Stimulated activated CD8-positive, alpha-beta memory T cell treated with anti-CD3 and anti-CD28 coated beads, Interleukin-4, amount 100 ng/mL, for 1 hour (primary cell): ENCODE measurements around the gene ZNF225.
"Not testable (repeated sequence)": the region's sequence is repeated elsewhere in the genome, so short reads cannot be mapped to it uniquely, and the experiment has no call there.

Source experiments
- DNase-seq, 2 donors: peaks; one replicate each; pipeline ENCODE4 v3.0.0-alpha.2; 2020; ENCODE audit warnings: low read depth in 2 of 2, low spot score in 1 of 2

ZNF225 gene

DNA sequence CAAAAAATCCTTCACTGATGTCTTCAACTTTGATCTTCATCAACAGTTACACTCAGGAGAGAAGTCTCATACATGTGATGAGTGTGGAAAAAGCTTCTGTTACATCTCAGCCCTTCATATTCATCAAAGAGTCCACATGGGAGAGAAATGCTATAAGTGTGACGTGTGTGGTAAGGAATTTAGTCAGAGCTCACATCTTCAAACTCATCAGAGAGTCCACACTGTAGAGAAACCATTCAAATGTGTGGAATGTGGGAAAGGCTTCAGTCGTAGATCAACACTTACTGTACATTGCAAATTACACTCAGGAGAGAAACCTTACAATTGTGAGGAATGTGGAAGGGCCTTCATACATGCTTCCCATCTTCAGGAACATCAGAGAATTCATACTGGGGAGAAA is 43.3 kb downstream of the ZNF225 start:
- no peak for DNase-seq

DNA sequence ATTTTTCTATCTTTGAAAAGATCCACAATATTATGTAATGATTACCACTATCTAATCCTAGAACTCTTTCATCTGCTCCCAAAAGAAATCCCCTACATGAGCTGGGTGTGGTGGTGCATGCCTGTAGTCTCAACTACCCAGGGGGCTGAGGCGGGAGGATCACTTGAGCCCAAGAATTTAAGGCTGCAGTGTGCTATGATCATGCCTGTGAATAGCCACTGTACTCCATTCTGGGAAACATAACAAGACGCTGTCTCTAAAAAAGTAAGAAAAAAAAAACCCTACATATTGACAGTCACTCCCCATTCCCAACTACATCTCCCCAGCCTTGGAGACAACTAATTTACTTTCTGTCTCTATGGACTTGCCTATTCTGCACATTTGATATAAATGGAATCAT is 50.6 kb downstream of the ZNF225 start:
- DNase-seq, result no peak

DNA sequence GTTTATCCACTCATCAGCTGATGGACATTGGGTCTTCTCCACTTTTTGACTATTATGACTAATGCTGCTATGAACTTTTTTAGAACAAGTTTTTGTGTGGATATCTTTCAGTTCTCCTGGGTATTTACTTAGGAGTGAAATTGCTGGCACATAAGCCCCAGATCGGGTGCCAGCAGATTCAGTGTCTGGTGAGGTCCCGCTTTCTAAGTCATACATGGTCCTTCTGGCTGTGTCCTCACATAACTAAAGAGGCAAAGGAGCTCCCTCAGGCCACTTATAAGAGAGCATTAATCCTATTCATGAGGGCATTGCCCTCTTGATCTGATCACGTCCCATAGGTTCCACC is 51.1 kb downstream of the ZNF225 start:
- no peak for DNase-seq

DNA sequence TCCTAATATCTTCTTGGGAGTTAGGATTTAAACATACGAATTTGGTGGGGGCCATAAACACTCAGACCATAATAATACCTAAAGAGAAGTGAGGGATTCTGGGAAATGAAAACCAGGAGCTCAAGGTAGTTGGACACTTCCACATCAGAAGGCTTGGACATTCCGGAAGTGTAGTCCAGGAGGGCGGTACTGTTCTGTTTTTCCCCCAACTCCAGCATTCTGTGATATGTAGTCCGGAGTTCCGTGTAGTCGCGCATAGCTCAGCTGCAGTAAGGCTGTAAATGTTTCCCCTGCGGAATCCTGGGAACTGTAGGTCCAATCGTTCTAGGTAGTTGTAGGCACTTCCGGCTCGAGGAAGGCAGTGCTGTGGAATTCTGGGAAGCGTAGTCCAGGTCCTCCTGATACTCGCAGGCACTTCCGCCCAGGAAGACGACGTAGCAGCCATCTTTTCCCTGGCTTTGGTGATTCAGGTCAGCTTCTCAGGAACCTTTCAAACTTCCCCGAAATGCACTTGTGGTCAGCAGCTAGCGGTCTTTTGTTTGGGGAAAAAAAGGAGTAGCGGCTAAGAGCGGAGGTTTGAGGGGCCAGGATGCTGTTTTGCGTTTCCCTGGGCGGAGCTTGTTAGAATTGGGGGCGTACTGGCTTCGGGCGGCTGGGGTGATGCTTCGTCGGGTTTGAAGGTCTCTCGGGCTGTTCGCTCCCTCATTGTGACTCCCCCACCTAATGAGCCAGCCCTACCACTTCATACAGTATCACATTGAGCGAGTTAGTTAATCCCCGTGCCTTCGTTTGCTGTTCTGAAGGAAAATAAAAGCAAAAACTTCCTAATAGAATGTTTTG is 51.7 kb downstream of the ZNF225 start, which contains the start of gene ZNF226:
Gene ZNF226, plus strand, starts transcription at position 428 of the 840 bp plus-strand sequence. CDS start 4,981 bp downstream, outside the sequence.
- DNase-seq, result peak; percentile 53 to 70

DNA sequence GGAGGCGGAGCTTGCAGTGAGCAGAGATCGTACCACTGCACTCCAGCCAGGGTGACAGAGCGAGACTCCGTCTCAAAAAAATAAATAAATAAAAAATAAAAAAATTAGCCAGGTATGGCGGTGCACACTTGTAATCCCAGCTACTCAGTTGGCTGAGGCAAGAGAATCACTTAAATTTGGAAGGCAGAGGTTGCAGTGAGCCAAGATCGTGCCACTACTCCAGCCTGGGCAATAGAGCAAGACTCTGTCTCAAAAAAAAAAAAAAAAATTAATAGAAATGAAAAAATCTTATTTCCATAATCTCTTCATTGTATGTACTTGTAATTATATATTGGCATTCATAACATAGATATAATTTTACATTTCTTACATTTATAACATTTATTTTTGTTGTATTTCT is 57.5 kb downstream of the ZNF225 start:
- DNase-seq, result not testable (repeated sequence)

DNA sequence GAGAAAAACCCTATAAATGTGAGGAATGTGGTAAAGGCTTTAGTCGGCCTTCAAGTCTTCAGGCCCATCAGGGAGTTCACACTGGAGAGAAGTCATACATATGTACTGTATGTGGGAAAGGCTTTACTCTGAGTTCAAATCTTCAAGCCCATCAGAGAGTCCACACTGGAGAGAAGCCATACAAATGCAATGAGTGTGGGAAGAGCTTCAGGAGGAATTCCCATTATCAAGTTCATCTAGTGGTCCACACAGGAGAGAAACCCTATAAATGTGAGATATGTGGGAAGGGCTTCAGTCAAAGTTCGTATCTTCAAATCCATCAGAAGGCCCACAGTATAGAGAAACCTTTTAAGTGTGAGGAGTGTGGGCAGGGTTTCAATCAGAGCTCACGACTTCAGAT is 63.4 kb downstream of the ZNF225 start:
- DNase-seq, result no peak

DNA sequence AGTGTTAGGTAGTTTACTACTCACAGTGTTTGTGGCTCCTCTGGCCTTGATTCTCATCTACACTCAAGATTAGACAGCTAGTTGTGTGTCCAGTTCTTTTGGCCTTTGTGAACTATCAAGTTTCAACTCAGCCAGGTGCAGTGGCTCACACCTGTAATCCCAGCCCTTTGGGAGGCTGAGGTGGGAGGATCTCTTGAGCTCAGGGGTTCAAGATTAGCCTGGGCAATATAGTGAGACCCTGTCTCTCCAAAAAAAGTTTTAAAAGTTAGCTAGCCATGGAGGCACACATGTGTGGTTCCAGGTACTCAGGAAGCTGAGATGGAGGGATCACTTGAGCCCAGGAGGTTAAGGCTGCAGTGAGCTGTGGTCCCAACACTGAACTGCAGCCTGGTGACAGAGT is 67.8 kb downstream of the ZNF225 start:
- DNase-seq, result no peak

DNA sequence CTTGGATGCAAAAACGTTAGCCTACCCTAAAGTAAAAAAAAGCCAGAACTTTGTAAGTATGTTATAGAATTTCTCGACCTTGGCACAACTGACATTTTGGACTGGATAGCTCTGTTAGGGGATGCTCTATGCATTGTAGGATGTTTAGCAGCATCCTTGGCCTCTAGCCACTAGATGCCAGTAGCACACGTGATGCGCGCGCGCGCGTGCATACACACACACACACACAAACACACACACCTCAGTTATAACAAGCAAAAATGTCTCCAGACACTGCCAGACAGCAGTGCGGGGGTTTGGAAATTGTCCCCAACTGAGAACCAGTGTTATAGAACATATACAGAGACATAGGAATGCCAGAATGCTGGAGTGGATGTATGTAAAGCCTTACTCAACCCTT is 68.9 kb downstream of the ZNF225 start:
- DNase-seq, result no peak
